WTC11 (cell line): ENCODE data around the gene FES. TPM values are rescaled to one million over a fixed set of nuclear protein-coding genes. Genes with fewer than 3 reads are reported as not detected.

Experiments used
- ATAC-seq: fragments of 200-7000 bp; cut with Tn5 transposase; 2 replicates; pipeline ENCODE4 v1.10.0; 2021; ENCODE audit warnings: mild to moderate bottlenecking, moderate library complexity
- CTCF ChIA-PET: fragments of 300-600 bp; sonication (Branson Sonifier 250); formaldehyde crosslinking; loops from one replicate; lab custom pipeline; 2021; ENCODE audit warnings: antibody characterized with exemption; lab: Charles Lee
- POLR2A ChIA-PET: fragments of 350-600 bp; sonication (Branson Sonifier 250); formaldehyde crosslinking; loops from one replicate; lab custom pipeline; 2021; ENCODE audit warnings: antibody characterized with exemption; lab: Charles Lee
- DNase-seq: peaks from one replicate; pipeline ENCODE4 v3.0.0; 2021; ENCODE audit warnings: low spot score
- H3K27ac Mint-ChIP-seq: 2 replicates; pipeline ENCODE4 v1.8.0; 2021; ENCODE audit warnings: mixed read lengths
- H3K27me3 Mint-ChIP-seq: 2 replicates; pipeline ENCODE4 v1.8.0; 2021; ENCODE audit warnings: low read depth, mild to moderate bottlenecking, moderate library complexity, mixed read lengths
- H3K36me3 Mint-ChIP-seq: 2 replicates; pipeline ENCODE4 v1.8.0; 2021; ENCODE audit warnings: mixed read lengths
- H3K4me1 Mint-ChIP-seq: 2 replicates; pipeline ENCODE4 v1.8.0; 2022; ENCODE audit warnings: mixed read lengths
- H3K4me3 Mint-ChIP-seq: 2 replicates; pipeline ENCODE4 v1.8.0; 2021; ENCODE audit warnings: mild to moderate bottlenecking, moderate library complexity, mixed read lengths
- H3K9me3 Mint-ChIP-seq: 2 replicates; pipeline ENCODE4 v1.8.0; 2021; ENCODE audit warnings: mixed read lengths
- ARID4B ChIP-seq: sonication (generic); formaldehyde crosslinking; IDR thresholded peaks from 2 replicates; pipeline ENCODE4 v1.8.0; 2023; ENCODE audit warnings: missing genetic modification reagents, mild to moderate bottlenecking, borderline replicate concordance
- ATF1 ChIP-seq: sonication (generic); formaldehyde crosslinking; IDR thresholded peaks from 2 replicates; pipeline ENCODE4 v1.8.1; 2023; ENCODE audit warnings: mild to moderate bottlenecking, moderate library complexity, missing genetic modification reagents
- ERG ChIP-seq: fragments of 250-450 bp; sonication (Bioruptor Pico); IDR thresholded peaks from 2 replicates; pipeline ENCODE4 v1.8.0; 2021; ENCODE audit warnings: mild to moderate bottlenecking
- GABPB1 ChIP-seq: sonication (generic); formaldehyde crosslinking; IDR thresholded peaks from 2 replicates; pipeline ENCODE4 v1.8.1; 2023; ENCODE audit warnings: mild to moderate bottlenecking, missing genetic modification reagents
- HMGA2 ChIP-seq: fragments of 250-450 bp; sonication (Bioruptor Pico); IDR thresholded peaks from 2 replicates; pipeline ENCODE4 v1.4.0; 2021; ENCODE audit warnings: mild to moderate bottlenecking, moderate library complexity
- IRF1 ChIP-seq: sonication (generic); formaldehyde crosslinking; IDR thresholded peaks from 2 replicates; pipeline ENCODE4 v1.8.0; 2023; ENCODE audit warnings: missing genetic modification reagents
- KAT7 ChIP-seq: sonication (generic); formaldehyde crosslinking; IDR thresholded peaks from 2 replicates; pipeline ENCODE4 v1.8.1; 2023; ENCODE audit warnings: missing genetic modification reagents, mild to moderate bottlenecking, borderline replicate concordance
- PRDM15 ChIP-seq: sonication (generic); formaldehyde crosslinking; IDR thresholded peaks from 2 replicates; pipeline ENCODE4 v1.8.0; 2022; ENCODE audit warnings: missing genetic modification reagents
- ZNF138 ChIP-seq: sonication (generic); formaldehyde crosslinking; conservative IDR thresholded peaks from 2 replicates; pipeline ENCODE4 v1.8.1; 2022; ENCODE audit warnings: mild to moderate bottlenecking, moderate library complexity, missing genetic modification reagents
- ZNF423 ChIP-seq: fragments of 250-450 bp; sonication (Bioruptor Pico); IDR thresholded peaks from 2 replicates; pipeline ENCODE4 v2.1.2; 2022; ENCODE audit warnings: mild to moderate bottlenecking, moderate library complexity
- total RNA-seq: library from RNA; stranded (reverse); gene quantifications from 3 replicates; pipeline ENCODE4 v1.2.3, GENCODE V29; 2021

The FES gene
- total RNA-seq, 1 experiment from 2014 or later: 10.0 TPM

- ChIA-PET CTCF (interaction anchor here (0.7 kb wide), 1 partner anchor 22 kb away, joined by 6 read pairs; no protein-coding TSS in a partner anchor), POLR2A (no interaction called here)
- H3K4me1 Mint-ChIP-seq: peaks cover 14% of the 10 kb centered on the region
- ATAC-seq (no peak), DNase-seq (no peak)
- H3K27ac Mint-ChIP-seq: 0 out of 2 replicates have a peak overlapping the region, but pooled peaks have one; percentile 4
- no peak for TF ChIP-seq ERG (CRISPR knock-in tag)
- no peak for TF ChIP-seq KAT7 (CRISPR knock-in tag)
- no peak for TF ChIP-seq IRF1 (CRISPR knock-in tag)
- TF ChIP-seq PRDM15 (CRISPR knock-in tag): no peak
- TF ChIP-seq ZNF138: no peak
- peak; percentile 99 for TF ChIP-seq GABPB1 (CRISPR knock-in tag)
- TF ChIP-seq ARID4B (CRISPR knock-in tag): no peak
- H3K27me3 Mint-ChIP-seq: no peaks in the 10 kb centered on the region; the same call in 1 of the 2 replicates
- no peaks in the 10 kb centered on the region for H3K36me3 Mint-ChIP-seq
- H3K4me3 Mint-ChIP-seq: no peak overlapping the region
- no peaks in the 10 kb centered on the region for H3K9me3 Mint-ChIP-seq
Measured at GRCh38 chr15:90860942-90861675, 23.2 kb upstream of the FES start.

- TF ChIP-seq ATF1 (CRISPR knock-in tag) (no peak), HMGA2 (CRISPR knock-in tag) (no peak), ZNF423 (CRISPR knock-in tag) (no peak)
- Mint-ChIP-seq H3K36me3 (no peaks in the 10 kb centered on the region), H3K4me3 (no peak overlapping the region), H3K4me1 (peaks cover 16% of the 10 kb centered on the region), H3K27me3 (no peaks in the 10 kb centered on the region; the same call in 1 of the 2 replicates), H3K9me3 (no peaks in the 10 kb centered on the region), H3K27ac (no peak overlapping the region)
- no peak for ATAC-seq
- DNase-seq: no peak
- POLR2A ChIA-PET: no interaction called here
- CTCF ChIA-PET: no interaction called here
Measured at GRCh38 chr15:90862487-90862886, 21.8 kb upstream of the FES start.
